Heart right ventricle (tissue), 16 donors: ENCODE data around the gene DSG2. TPM values are rescaled to one million over a fixed set of nuclear protein-coding genes. Genes with fewer than 3 reads are reported as not detected.

ENCODE experiments used
- ATAC-seq, 8 donors: fragments of 200-7000 bp; cut with Tn5 transposase; one replicate each; pipeline ENCODE4 v1.9.1; 2020; ENCODE audit warnings: mild to moderate bottlenecking in 8 of 8, moderate library complexity in 8 of 8, moderate number of reproducible peaks in 1 of 8
- DNase-seq, 2 donors: peaks; one replicate each; pipeline ENCODE4 v3.0.0-alpha.2; 2020
- H3K27ac ChIP-seq, 10 donors: fragments of 200-600 bp; sonication (generic) in 2 of 10; one replicate each; pipeline versions ENCODE4 v1.5.0 to v1.8.0; 2020 to 2022; ENCODE audit warnings: mild to moderate bottlenecking in 3 of 10
- H3K27me3 ChIP-seq, 7 donors: fragments of 200-600 bp; one replicate each; pipeline ENCODE4 v1.8.0; 2021 to 2022; ENCODE audit warnings: mild to moderate bottlenecking in 2 of 7
- H3K36me3 ChIP-seq, 9 donors: fragments of 200-600 bp; sonication (generic) in 1 of 9; one replicate each; pipeline versions ENCODE4 v1.5.0 to v1.8.0; 2020 to 2022; ENCODE audit warnings: mild to moderate bottlenecking in 2 of 9
- H3K4me1 ChIP-seq, 9 donors: fragments of 200-600 bp; sonication (generic) in 1 of 9; one replicate each; pipeline versions ENCODE4 v1.5.0 to v1.8.0; 2020 to 2022; ENCODE audit warnings: mild to moderate bottlenecking in 4 of 9
- H3K4me3 ChIP-seq, 10 donors: fragments of 200-600 bp; sonication (generic) in 2 of 10; one replicate each; pipeline versions ENCODE4 v1.5.0 to v1.8.0; 2020 to 2022; ENCODE audit warnings: mild to moderate bottlenecking in 7 of 10, moderate library complexity in 2 of 10
- H3K9me3 ChIP-seq, 11 donors: fragments of 200-600 bp in 10 of 11; sonication (generic) in 2 of 11; one replicate each; pipeline versions ENCODE4 v1.5.0 to v1.8.0; 2013 to 2022; ENCODE audit warnings: mild to moderate bottlenecking in 2 of 11, control low read depth in 1 of 11, moderate library complexity in 1 of 11
- WGBS, 2 donors: extraction: QIAGEN DNeasy Blood & Tissue Kit; methylation state at CpG; one replicate each; pipeline ENCODE4 v1.1.7; 2013; ENCODE audit warnings: inconsistent platforms in 1 of 2; 5-methylcytosine and 5-hydroxymethylcytosine counted together
- intact Hi-C, 10 donors: fragments of 100-400 bp; cut with DNase I; formaldehyde crosslinking; loops; one replicate each; pipeline versions ENCODE4 v1.11.1 to v1.14.2; 2022
- polyA plus RNA-seq, 2 donors: library from polyadenylated mRNA; stranded (reverse); fragments of 200-250 nt; gene quantifications; one replicate each; pipeline ENCODE4 v1.2.3, GENCODE V29; 2013
- total RNA-seq, 10 donors: library from RNA; stranded (reverse); fragmentation: NEBNext Ultra II Directional in 3 of 10; extraction: Animal tissue kit (Norgen Biotek cat#: 25700) in 3 of 10; gene quantifications; one replicate each; pipeline versions ENCODE4 v1.2.1 to v1.2.4, GENCODE V29; 2021 to 2023
- TF ChIP-seq, protein P1 (sequence below), 9 donors: fragments of 200-600 bp; sonication (generic) in 2 of 9; IDR thresholded peaks; one replicate each; pipeline versions ENCODE4 v1.5.0 to v1.8.0; 2021 to 2022; ENCODE audit warnings: antibody characterized with exemption in 9 of 9, mild to moderate bottlenecking in 5 of 9, moderate library complexity in 1 of 9
- donor health status: Arrhythmogenic right ventricular cardiomyopathy.
- donor health status: ischemic (EF 13 %, LVEDD 7.1; RV severe dilation, severe dysfunction).
- donor health status: healthy with polysubstance abuse.
- donor health status: DM: no; HTN: yes; CAD: no.
- donor health status: DM: no; HTN: no; CAD: no.
- donor health status: ischemic (EF 25% LVEDD 6.9; RV normal size, moderate dysfunction).
- donor health status: ischemic (EF 25% LVEDD 5.7; RV mildly dilated, moderate dysfunction).
- donor health status: healthy.
- donor health status: DM: yes; HTN: yes; CAD: no.
- donor health status: Ischemic cardiomyopathy.
- donor health status: ischemic (EF 35%, LVEDD 5.7; RV mildly dilated, moderate dysfunction).
- donor health status: nonischemic (EF 11% LVEDD 7.7; RV severe dilation, severe dysfunction).
- donor health status: DM: yes; HTN: yes; CAD: no.
- donor health status: PGD.
- donor health status: ischemic (EF 29% LVEDD 5.4; RV normal size, mild dysfunction).
- donor health status: nonischemic (EF 23%, LVEDD 6.1; RV moderate dilation, normal function).

The DSG2 gene
- total and polyA plus RNA-seq, 12 donors = 7.6 to 53.8 (median 39.9) TPM

DNA sequence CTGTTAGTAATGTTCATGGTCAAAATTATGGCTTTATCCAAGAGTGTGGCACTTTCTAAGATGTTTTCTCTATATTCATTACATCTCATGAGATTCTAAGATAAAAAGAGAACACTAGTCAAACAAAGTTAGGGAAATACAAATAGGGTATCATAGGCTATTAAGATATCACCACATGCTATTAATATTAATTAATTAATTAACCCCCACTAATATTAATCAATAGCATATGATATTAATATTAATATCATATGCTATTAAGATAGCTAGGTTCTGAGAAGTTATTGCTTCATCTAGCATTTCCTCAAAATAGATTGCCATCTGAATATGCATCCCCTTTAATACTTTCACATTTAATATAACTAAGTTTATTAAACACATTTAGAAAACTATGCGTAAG lies 28.3 kb upstream of the DSG2 start:
- 94 to 97% methylated on average over 1 of the region's 1 CpG for WGBS, 2 donors
- H3K9me3 ChIP-seq = no peaks in the 10 kb centered on the region
- no peaks in the 10 kb centered on the region for H3K4me1 ChIP-seq
- H3K27me3 ChIP-seq = no peaks in the 10 kb centered on the region
- H3K27ac ChIP-seq = no peak overlapping the region
- no peaks in the 10 kb centered on the region for H3K36me3 ChIP-seq
- TF ChIP-seq, protein P1, sequence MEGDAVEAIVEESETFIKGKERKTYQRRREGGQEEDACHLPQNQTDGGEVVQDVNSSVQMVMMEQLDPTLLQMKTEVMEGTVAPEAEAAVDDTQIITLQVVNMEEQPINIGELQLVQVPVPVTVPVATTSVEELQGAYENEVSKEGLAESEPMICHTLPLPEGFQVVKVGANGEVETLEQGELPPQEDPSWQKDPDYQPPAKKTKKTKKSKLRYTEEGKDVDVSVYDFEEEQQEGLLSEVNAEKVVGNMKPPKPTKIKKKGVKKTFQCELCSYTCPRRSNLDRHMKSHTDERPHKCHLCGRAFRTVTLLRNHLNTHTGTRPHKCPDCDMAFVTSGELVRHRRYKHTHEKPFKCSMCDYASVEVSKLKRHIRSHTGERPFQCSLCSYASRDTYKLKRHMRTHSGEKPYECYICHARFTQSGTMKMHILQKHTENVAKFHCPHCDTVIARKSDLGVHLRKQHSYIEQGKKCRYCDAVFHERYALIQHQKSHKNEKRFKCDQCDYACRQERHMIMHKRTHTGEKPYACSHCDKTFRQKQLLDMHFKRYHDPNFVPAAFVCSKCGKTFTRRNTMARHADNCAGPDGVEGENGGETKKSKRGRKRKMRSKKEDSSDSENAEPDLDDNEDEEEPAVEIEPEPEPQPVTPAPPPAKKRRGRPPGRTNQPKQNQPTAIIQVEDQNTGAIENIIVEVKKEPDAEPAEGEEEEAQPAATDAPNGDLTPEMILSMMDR (IDR thresholded peaks at IDR 0.05) = no peak
- DNase-seq (no peak), ATAC-seq (no peak)
- intact Hi-C loops = loop anchor here in 1 of 10 donors (2.0 kb wide), 1 partner anchor 19 kb away; no protein-coding TSS in a partner anchor
- H3K4me3 ChIP-seq = no peak overlapping the region

DNA sequence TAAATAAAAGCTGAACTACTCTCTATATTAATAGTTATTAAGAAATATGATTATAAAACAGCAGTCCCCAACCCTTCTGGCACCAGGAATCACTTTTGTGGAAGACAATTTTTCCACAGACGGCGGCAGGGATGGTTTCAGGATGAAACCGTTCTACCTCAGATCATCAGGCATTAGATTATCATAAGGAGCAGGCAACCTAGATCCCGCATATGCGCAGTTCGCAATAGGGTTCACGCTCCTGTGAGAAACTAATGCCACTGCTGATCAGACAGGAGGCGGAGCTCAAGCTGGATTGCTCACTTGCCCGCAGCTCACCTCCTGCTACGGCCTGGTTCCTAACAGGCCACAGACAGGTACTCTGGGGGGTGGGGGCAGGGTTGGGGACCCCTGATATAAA lies 19.3 kb upstream of the DSG2 start:
- H3K27ac ChIP-seq = no peak overlapping the region
- H3K27me3 ChIP-seq = no peaks in the 10 kb centered on the region
- WGBS, 2 donors = 94 to 97% methylated on average over 10 of the region's 10 CpGs
- H3K4me3 ChIP-seq = no peak overlapping the region
- TF ChIP-seq, protein P1 (IDR thresholded peaks at IDR 0.05) = no peak
- intact Hi-C loops = no loop called here
- no peak for ATAC-seq
- H3K4me1 ChIP-seq = no peaks in the 10 kb centered on the region
- no peaks in the 10 kb centered on the region for H3K9me3 ChIP-seq
- no peak for DNase-seq
- no peaks in the 10 kb centered on the region for H3K36me3 ChIP-seq

DNA sequence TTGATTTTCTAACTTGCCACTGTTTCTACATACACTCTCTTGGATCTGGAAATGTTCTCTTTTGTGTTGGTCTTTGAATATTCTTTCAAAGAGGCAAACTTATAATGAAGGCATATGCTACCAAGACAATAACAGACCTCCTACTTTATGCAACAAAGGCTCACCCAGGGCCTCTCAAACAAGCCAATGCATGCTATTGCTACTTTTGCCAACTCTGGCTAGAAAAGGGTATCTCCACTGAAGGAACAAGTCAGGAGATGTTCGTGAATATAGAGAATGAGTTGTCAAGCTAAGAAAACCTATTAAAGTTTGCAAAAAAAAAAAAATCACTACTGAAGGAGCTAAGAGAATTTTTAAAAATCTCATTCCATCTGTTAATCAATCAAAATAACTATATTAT lies 15.9 kb upstream of the DSG2 start:
- no peaks in the 10 kb centered on the region for H3K36me3 ChIP-seq
- WGBS, 2 donors = 88 to 94% methylated on average over 1 of the region's 1 CpG
- H3K4me3 ChIP-seq = no peak overlapping the region
- TF ChIP-seq, protein P1 (IDR thresholded peaks at IDR 0.05) = no peak
- H3K27me3 ChIP-seq = no peaks in the 10 kb centered on the region
- DNase-seq = no peak
- no peak overlapping the region for H3K27ac ChIP-seq
- no peak for ATAC-seq
- intact Hi-C loops = no loop called here
- no peaks in the 10 kb centered on the region for H3K4me1 ChIP-seq
- no peaks in the 10 kb centered on the region for H3K9me3 ChIP-seq

DNA sequence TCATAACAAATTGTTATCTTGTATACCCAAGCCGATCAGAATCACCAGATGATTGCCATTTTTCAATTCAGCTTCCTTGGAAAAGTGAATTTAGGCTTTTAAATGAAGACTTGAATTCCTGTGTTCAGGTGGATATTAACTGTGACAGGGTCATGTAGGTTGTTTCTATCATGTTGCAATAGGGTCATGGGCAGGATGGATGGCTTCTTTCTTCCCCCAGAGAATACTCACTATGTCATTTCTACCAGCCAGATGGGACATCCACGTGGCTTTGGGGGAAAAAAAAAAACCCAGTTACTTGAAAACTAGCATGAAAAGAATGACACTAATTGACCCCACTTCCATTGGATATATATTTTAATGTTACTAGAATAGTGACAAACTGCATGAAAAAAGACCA lies 14.6 kb upstream of the DSG2 start:
- Histone ChIP-seq H3K27ac (no peak overlapping the region), H3K36me3 (no peaks in the 10 kb centered on the region), H3K27me3 (no peaks in the 10 kb centered on the region), H3K4me3 (no peak overlapping the region), H3K9me3 (no peaks in the 10 kb centered on the region), H3K4me1 (no peaks in the 10 kb centered on the region)
- TF ChIP-seq, protein P1 (IDR thresholded peaks at IDR 0.05) = no peak
- DNase-seq = no peak
- 74 to 84% methylated on average over 2 of the region's 2 CpGs for WGBS, 2 donors
- intact Hi-C loops = no loop called here
- ATAC-seq = no peak
